HFFc6 (cell line): Measurements from ENCODE around the gene KDM5B. TPM values are rescaled to one million over a fixed set of nuclear protein-coding genes. Genes with fewer than 3 reads are reported as not detected.
"Not testable (repeated sequence)": the region's sequence is repeated elsewhere in the genome, so short reads cannot be mapped to it uniquely, and the experiment has no call there.

Experiments used
- DNase-seq: peaks from one replicate; pipeline ENCODE4 v3.0.0-alpha.2; 2018
- H3K27ac Mint-ChIP-seq: 2 replicates; pipeline ENCODE4 v1.8.0; 2020; ENCODE audit warnings: mild to moderate bottlenecking, mixed read lengths
- H3K27me3 Mint-ChIP-seq: 2 replicates; pipeline ENCODE4 v1.8.0; 2021; ENCODE audit warnings: mild to moderate bottlenecking, moderate library complexity, mixed read lengths; ENCODE audit not compliant: insufficient read depth
- H3K36me3 Mint-ChIP-seq: 2 replicates; pipeline ENCODE4 v1.8.0; 2021; ENCODE audit warnings: low read depth, mixed read lengths
- H3K4me1 Mint-ChIP-seq: 2 replicates; pipeline ENCODE4 v1.8.0; 2020; ENCODE audit warnings: low read depth, mixed read lengths
- H3K4me3 Mint-ChIP-seq: 2 replicates; pipeline ENCODE4 v1.8.0; 2020; ENCODE audit warnings: mild to moderate bottlenecking, moderate library complexity, mixed read lengths
- H3K9me3 Mint-ChIP-seq: 2 replicates; pipeline ENCODE4 v1.8.0; 2020; ENCODE audit warnings: mild to moderate bottlenecking, mixed read lengths
- CTCF ChIP-seq: fragments of 200-600 bp; sonication (generic); IDR thresholded peaks from 2 replicates; pipeline ENCODE4 v1.5.0; 2021; ENCODE audit warnings: antibody characterized with exemption, mild to moderate bottlenecking
- total RNA-seq, 6 experiments: library from RNA; stranded (reverse); fragmentation: NEBNext Ultra II Directional; extraction: Animal tissue kit (Norgen Biotek cat#: 25700); gene quantifications; 2 replicates in 1 of 6; 3 replicates in 5 of 6; pipeline ENCODE4 v1.2.3, GENCODE V29; 2021

The KDM5B gene
- total RNA-seq, 6 experiments from 2014 or later, result 48.1 to 65.5 (median 53.5) TPM

GRCh38 chr1:202802034-202802433, 6.2 kb downstream of the KDM5B start:
- Mint-ChIP-seq H3K4me3 (no peak overlapping the region), H3K27me3 (no peaks in the 10 kb centered on the region), H3K27ac (no peak overlapping the region; the same call in 1 of the 2 replicates), H3K36me3 (no peaks in the 10 kb centered on the region), H3K4me1 (peaks cover 53% of the 10 kb centered on the region), H3K9me3 (no peaks in the 10 kb centered on the region)
- DNase-seq, result no peak
- no peak for TF ChIP-seq CTCF

- TF ChIP-seq CTCF, result no peak
- DNase-seq, result no peak
- Mint-ChIP-seq H3K36me3 (no peaks in the 10 kb centered on the region), H3K27ac (peak overlapping the region; percentile 59), H3K9me3 (no peaks in the 10 kb centered on the region), H3K27me3 (no peaks in the 10 kb centered on the region), H3K4me1 (peaks cover 51% of the 10 kb centered on the region), H3K4me3 (no peak overlapping the region)
Observed at GRCh38 chr1:202801175-202801574, 7.0 kb downstream of the KDM5B start.

DNA sequence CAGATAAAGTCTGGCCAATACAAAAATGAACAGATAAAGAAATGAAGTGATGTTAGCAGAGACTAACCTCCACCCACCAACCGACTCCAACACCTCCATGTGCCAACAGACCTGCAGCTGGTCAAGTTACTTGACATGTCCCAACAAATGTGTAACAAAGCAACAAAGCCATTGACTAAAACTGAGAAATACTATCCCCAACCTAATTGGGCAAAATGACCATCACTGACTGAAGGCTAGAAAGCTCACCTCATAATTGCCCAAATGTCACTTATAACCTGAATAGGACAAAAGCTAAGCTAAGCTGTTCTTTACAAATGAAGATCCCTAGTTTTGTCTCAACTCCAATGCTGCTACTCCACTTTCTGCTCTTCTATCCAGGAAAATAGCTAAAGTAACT, 7.5 kb downstream of the KDM5B start:
- Mint-ChIP-seq H3K36me3 (no peaks in the 10 kb centered on the region), H3K9me3 (no peaks in the 10 kb centered on the region), H3K27ac (peak overlapping the region; percentile 59), H3K4me1 (peaks cover 47% of the 10 kb centered on the region), H3K4me3 (no peak overlapping the region), H3K27me3 (no peaks in the 10 kb centered on the region)
- DNase-seq, result no peak
- no peak for TF ChIP-seq CTCF

GRCh38 chr1:202798792-202799331, 9.4 kb downstream of the KDM5B start:
- Mint-ChIP-seq H3K9me3 (no peaks in the 10 kb centered on the region), H3K4me1 (peaks cover 36% of the 10 kb centered on the region), H3K4me3 (no peak overlapping the region), H3K36me3 (no peaks in the 10 kb centered on the region), H3K27ac (no peak overlapping the region), H3K27me3 (no peaks in the 10 kb centered on the region)
- no peak for DNase-seq
- TF ChIP-seq CTCF, result no peak

GRCh38 chr1:202798260-202798659, 10.0 kb downstream of the KDM5B start:
- Mint-ChIP-seq H3K9me3 (no peaks in the 10 kb centered on the region), H3K27ac (no peak overlapping the region), H3K4me1 (peaks cover 33% of the 10 kb centered on the region), H3K27me3 (no peaks in the 10 kb centered on the region), H3K36me3 (no peaks in the 10 kb centered on the region), H3K4me3 (no peak overlapping the region)
- DNase-seq, result no peak
- TF ChIP-seq CTCF, result no peak

DNA sequence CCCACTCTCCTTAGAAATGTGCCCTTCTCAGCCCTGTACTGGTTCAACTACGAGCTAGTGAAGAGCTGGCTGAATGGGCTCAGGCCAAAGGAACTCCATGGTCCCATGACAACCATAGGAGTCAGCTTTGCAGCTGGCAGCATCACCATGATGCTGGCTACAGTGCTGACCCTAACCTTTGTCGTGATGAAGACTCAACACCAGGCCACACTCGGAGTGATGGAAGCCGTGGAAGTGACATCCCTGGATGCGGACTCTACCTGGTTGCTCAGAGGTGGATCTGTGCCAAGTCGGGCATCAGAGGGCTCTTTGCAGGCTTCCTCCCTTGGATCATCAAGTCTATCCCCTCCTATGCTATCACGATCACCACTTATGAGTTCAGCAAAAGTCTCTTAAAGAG, 11.6 kb downstream of the KDM5B start:
- H3K27ac Mint-ChIP-seq, result no peak overlapping the region
- no peak for DNase-seq
- TF ChIP-seq CTCF, result no peak
- H3K4me1 Mint-ChIP-seq, result peaks cover 26% of the 10 kb centered on the region
- H3K27me3 Mint-ChIP-seq, result no peaks in the 10 kb centered on the region
- H3K36me3 Mint-ChIP-seq, result no peaks in the 10 kb centered on the region
- no peaks in the 10 kb centered on the region for H3K9me3 Mint-ChIP-seq
- no peak overlapping the region for H3K4me3 Mint-ChIP-seq

DNA sequence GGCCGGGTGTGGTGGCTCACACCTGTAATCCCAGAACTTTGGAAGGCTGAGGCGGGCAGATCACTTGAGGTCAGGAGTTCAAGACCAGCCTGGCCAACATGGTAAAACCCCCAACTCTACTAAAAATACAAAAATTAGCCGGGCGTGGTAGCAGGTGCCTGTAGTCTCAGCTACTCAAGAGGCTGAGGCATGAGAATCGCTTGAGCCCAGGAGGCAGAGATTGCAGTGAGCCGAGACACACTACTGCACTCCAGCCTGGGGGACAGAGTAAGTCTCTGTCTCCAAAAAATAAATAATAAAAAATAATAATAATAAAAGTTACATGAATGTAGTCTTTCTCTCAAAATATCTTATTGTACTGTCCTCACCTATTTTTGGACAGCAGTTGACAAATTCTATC, 13.3 kb downstream of the KDM5B start:
- H3K27ac Mint-ChIP-seq, H3K4me3 Mint-ChIP-seq: not testable (repeated sequence)

More for the DNA sequence above, 13.3 kb downstream of the KDM5B start:
- H3K9me3 Mint-ChIP-seq, H3K27me3 Mint-ChIP-seq, H3K36me3 Mint-ChIP-seq, DNase-seq: not testable (repeated sequence)
- peaks cover 13% of the 10 kb centered on the region for H3K4me1 Mint-ChIP-seq
